Stimulated activated naive CD8-positive, alpha-beta T cell treated with anti-CD3 and anti-CD28 coated beads, Interleukin-15, Interleukin-2, amounts not matched to agents 100 ng/mL and 50 ng/mL, for 24 hours (primary cell): ENCODE measurements around the gene CALD1.
"Not testable (repeated sequence)": the region's sequence is repeated elsewhere in the genome, so short reads cannot be mapped to it uniquely, and the experiment has no call there.

Experiments used
- H3K27ac Mint-ChIP-seq: one replicate; pipeline ENCODE4 v1.8.0; 2021; ENCODE audit warnings: mild to moderate bottlenecking, mixed read lengths
- H3K27me3 Mint-ChIP-seq: one replicate; pipeline ENCODE4 v1.8.0; 2021; ENCODE audit warnings: mixed read lengths
- H3K36me3 Mint-ChIP-seq: one replicate; pipeline ENCODE4 v1.8.0; 2021; ENCODE audit warnings: low read depth, mixed read lengths
- H3K4me1 Mint-ChIP-seq: one replicate; pipeline ENCODE4 v1.8.0; 2021; ENCODE audit warnings: low read depth, mixed read lengths
- H3K4me3 Mint-ChIP-seq: one replicate; pipeline ENCODE4 v1.8.0; 2021; ENCODE audit warnings: mild to moderate bottlenecking, mixed read lengths
- H3K9me3 Mint-ChIP-seq: one replicate; pipeline ENCODE4 v1.8.0; 2021; ENCODE audit warnings: mixed read lengths

CALD1 gene

GRCh38 chr7:134948736-134949135, 169.3 kb downstream of the CALD1 start:
- H3K36me3 Mint-ChIP-seq, result no peaks in the 10 kb centered on the region
- H3K9me3 Mint-ChIP-seq, result no peaks in the 10 kb centered on the region
- peaks cover 9% of the 10 kb centered on the region for H3K4me1 Mint-ChIP-seq
- no peak overlapping the region for H3K27ac Mint-ChIP-seq
- H3K4me3 Mint-ChIP-seq, result no peak overlapping the region
- H3K27me3 Mint-ChIP-seq, result no peaks in the 10 kb centered on the region

DNA sequence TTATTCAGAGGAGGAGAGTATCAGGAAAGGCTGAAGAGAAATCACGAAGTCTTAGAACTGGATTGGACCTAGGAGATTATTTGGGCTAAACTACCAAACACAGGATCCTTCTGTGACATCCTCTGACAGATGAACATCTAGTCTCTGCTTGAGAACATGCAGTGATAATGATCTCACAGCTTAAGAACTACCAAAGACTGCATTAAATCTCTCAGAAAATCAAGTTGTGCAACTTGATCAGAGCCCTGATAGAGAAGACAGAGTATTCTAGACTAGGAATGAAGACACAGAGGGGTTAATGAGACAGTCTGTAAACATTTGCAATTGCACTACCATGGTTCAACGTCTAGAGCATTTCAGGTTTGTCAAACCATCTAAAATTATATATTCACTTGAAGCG, 169.7 kb downstream of the CALD1 start:
- H3K27ac Mint-ChIP-seq, result no peak overlapping the region
- H3K36me3 Mint-ChIP-seq, result no peaks in the 10 kb centered on the region
- no peak overlapping the region for H3K4me3 Mint-ChIP-seq
- no peaks in the 10 kb centered on the region for H3K27me3 Mint-ChIP-seq
- no peaks in the 10 kb centered on the region for H3K9me3 Mint-ChIP-seq
- H3K4me1 Mint-ChIP-seq, result peaks cover 9% of the 10 kb centered on the region

DNA sequence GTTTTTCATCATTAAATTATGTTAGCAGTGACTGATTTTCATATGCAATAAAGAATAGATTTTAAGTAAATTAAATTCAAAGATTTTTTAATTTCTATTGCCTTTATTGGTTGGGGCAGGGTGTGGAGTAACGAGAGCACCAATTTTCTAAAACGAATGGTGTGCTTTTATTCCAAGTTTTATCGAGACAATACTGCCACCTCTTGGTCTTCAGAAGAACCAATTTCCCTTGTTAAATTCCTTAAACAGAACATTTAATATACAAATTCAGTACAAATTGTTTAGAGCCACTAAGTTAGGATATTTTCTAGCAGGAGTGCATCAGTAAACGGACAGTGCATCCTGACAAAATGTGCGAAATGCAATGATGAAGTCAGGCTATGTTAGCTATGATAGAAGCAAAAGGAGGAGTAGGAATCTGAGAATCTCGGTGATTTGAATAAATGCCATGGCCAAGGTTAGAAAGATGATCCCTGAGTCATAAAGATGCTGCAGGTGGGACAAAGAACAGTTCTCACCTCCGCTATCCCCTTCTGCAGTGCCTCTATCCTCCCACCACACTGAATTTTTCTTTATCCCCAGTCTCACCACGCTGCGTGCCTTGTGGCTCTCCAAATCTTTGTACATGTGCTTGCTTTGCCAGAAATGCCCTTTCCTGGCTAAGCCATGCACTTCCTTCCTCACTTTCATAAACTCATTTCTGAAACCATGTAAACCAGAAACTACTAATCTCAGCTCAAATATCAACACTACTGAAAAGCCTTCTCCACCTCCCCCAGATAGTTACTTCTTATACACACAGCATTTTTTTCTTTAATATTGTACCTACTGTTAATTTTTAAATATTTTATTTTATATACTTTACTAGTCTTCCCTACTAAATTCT, 175.0 kb downstream of the CALD1 start:
- Mint-ChIP-seq H3K27me3 (no peaks in the 10 kb centered on the region), H3K4me3 (no peak overlapping the region), H3K4me1 (no peaks in the 10 kb centered on the region), H3K36me3 (no peaks in the 10 kb centered on the region), H3K9me3 (no peaks in the 10 kb centered on the region), H3K27ac (no peak overlapping the region)

GRCh38 chr7:134957005-134957404, 177.6 kb downstream of the CALD1 start:
- Mint-ChIP-seq H3K4me1 (no peaks in the 10 kb centered on the region), H3K9me3 (no peaks in the 10 kb centered on the region), H3K36me3 (no peaks in the 10 kb centered on the region), H3K27me3 (no peaks in the 10 kb centered on the region), H3K4me3 (no peak overlapping the region), H3K27ac (no peak overlapping the region)

DNA sequence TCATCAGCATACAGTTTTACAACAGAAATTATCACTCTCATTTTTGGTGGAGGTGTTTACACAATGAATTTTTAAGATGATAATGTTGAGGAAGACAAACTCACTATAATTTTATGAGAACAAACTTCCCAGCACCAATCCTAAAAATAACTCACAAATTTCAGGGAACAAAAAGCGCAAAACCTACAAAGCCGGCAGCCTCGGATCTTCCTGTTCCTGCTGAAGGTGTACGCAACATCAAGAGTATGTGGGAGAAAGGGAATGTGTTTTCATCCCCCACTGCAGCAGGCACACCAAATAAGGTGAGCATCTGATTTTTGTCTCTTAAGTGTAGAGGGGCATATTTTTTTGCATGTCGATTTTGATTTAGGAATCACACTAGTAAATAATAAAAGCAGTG, 180.4 kb downstream of the CALD1 start:
- Mint-ChIP-seq H3K36me3 (no peaks in the 10 kb centered on the region), H3K9me3 (no peaks in the 10 kb centered on the region), H3K4me1 (no peaks in the 10 kb centered on the region), H3K4me3 (no peak overlapping the region), H3K27ac (no peak overlapping the region), H3K27me3 (no peaks in the 10 kb centered on the region)

DNA sequence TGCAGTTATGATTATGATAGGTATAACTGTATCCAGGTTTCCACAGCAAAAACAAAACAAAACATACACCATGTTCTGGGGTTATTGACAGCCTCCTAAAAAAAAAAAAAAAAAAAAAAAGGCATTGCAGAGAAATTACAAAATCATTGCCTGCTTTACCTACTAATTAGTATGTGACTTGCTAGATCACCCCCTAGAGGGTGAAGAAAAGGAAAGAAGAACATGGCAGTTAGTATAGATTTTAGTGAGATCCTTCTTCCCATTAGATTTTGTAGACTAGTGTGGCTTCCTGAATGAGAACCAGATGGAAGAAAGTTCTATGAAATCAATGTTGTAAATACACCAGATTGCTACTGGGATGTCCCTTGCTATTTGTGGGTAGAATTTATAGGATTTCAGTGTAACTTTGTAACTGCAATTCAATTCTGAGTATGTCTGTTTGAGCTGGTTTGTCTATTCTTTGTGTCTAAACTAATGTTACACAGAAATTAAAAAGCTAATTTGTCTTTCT, 182.9 kb downstream of the CALD1 start:
- Mint-ChIP-seq H3K4me1 (no peaks in the 10 kb centered on the region), H3K9me3 (no peaks in the 10 kb centered on the region), H3K36me3 (no peaks in the 10 kb centered on the region), H3K27ac (no peak overlapping the region), H3K4me3 (no peak overlapping the region), H3K27me3 (no peaks in the 10 kb centered on the region)

GRCh38 chr7:134963036-134963435, 183.6 kb downstream of the CALD1 start:
- no peaks in the 10 kb centered on the region for H3K27me3 Mint-ChIP-seq
- no peaks in the 10 kb centered on the region for H3K9me3 Mint-ChIP-seq
- H3K36me3 Mint-ChIP-seq, result no peaks in the 10 kb centered on the region
- H3K4me3 Mint-ChIP-seq, result no peak overlapping the region
- H3K27ac Mint-ChIP-seq, result no peak overlapping the region
- no peaks in the 10 kb centered on the region for H3K4me1 Mint-ChIP-seq

DNA sequence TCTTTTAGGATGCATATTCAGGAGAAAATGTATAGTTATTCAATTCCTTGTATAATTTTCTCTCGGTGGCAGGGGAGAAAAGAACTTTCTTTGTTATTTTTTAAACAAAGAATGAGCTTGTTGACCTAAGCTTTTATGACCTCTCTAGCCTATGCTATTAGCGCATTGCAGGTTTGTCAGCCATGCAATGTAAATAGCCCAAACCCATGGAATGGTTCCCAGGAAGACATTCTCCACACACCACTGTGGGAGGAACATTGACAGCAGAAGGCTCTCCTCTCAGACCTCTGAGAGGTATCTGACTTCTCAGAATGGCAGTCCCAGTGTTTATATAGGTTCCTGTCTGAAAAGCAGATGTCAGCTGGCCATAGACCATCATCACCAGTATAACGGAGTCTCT, 187.3 kb downstream of the CALD1 start:
- Mint-ChIP-seq H3K27me3 (no peaks in the 10 kb centered on the region), H3K4me3 (no peak overlapping the region), H3K27ac (no peak overlapping the region), H3K4me1 (no peaks in the 10 kb centered on the region), H3K9me3 (no peaks in the 10 kb centered on the region), H3K36me3 (no peaks in the 10 kb centered on the region)

DNA sequence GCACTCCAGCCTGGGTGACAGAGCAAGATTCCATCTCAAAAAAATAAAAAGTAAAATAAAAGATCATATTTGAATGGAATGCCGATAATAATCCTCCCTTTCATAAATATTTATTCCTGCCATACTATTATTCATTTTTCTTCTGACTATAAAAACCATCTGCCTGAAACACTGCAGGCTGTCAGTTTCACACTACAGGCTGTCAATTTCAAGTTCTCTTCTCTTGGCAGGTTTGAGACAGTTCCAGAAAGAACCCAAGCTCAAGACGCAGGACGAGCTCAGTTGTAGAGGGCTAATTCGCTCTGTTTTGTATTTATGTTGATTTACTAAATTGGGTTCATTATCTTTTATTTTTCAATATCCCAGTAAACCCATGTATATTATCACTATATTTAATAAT, 188.7 kb downstream of the CALD1 start:
- H3K9me3 Mint-ChIP-seq, result no peaks in the 10 kb centered on the region
- H3K36me3 Mint-ChIP-seq, result no peaks in the 10 kb centered on the region
- H3K27ac Mint-ChIP-seq, result no peak overlapping the region
- no peak overlapping the region for H3K4me3 Mint-ChIP-seq
- no peaks in the 10 kb centered on the region for H3K27me3 Mint-ChIP-seq
- no peaks in the 10 kb centered on the region for H3K4me1 Mint-ChIP-seq

DNA sequence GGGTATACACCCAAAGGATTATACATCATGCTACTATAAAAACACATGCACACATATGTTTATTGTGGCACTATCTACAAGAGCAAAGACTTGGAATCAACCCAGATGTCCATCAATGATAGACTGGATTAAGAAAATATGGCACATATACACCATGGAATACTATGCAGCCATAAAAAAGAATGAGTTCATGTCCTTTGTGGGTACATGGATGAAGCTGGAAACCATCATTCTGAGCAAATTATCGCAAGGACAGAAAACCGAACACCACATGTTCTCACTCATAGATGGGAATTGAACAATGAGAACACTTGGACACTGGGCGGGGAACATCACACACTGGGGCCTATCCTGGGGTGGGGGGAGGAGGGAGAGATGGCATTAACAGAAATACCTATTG, 202.2 kb downstream of the CALD1 start:
- not testable (repeated sequence) for H3K4me3 Mint-ChIP-seq, H3K36me3 Mint-ChIP-seq, H3K27me3 Mint-ChIP-seq, H3K27ac Mint-ChIP-seq, H3K9me3 Mint-ChIP-seq
- H3K4me1 Mint-ChIP-seq, result peaks cover 13% of the 10 kb centered on the region

GRCh38 chr7:134985894-134986362, 206.5 kb downstream of the CALD1 start:
- H3K36me3 Mint-ChIP-seq, result peaks cover 25% of the 10 kb centered on the region
- H3K27me3 Mint-ChIP-seq, result no peaks in the 10 kb centered on the region
- peak overlapping the region; percentile 98 for H3K27ac Mint-ChIP-seq
- peak overlapping the region; percentile 98 for H3K4me3 Mint-ChIP-seq
- H3K9me3 Mint-ChIP-seq, result no peaks in the 10 kb centered on the region
- peaks cover 46% of the 10 kb centered on the region for H3K4me1 Mint-ChIP-seq

DNA sequence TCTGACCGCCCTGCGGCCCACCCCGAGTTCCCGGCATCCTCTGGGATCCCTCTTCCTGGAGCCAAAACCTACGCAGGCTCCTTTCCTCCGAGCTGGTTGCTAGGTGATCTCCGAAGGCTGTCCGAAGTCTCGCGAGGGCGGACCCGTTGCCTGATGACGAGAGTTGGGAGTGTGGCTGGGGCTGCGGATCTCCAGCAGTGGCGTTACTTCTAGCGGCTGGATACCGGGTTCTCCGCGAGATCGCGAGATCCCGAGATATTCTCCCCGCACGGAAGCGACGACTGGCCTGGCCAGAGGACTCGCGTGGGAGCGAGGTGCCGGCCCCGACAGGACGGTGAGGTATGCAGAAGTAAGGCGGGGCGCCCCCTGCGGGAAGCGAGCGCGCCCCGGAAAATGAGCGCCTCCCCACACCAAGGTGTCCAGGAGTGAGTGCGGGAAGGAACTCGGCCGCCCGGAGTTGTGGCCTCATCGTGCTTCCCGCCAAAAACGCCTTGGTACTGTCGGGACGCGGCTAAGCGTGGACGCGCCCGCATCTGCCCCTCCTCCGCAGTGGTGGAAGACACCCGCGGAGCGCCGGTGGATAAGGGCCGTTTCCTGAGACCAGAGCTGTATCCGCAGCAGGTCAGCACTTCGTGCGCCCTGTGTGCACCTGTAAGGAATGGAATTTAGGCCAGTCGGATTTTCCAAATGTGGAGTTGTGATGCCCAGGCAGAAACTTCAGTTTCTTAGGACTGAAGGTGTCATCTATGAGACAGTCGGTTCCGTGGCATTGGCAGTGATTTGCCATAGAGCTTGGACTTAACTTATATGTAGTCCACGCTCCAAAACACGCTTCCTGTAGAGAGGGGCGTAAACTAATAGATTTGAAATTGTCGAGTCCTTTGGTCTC, 207.2 kb downstream of the CALD1 start, which contains the start of gene AGBL3:
TSS of gene AGBL3 (plus strand) at position 146 of the 889 bp plus-strand sequence. CDS start 1,426 bp downstream, outside the sequence.
- H3K4me1 Mint-ChIP-seq, result peaks cover 53% of the 10 kb centered on the region
- no peaks in the 10 kb centered on the region for H3K27me3 Mint-ChIP-seq
- peaks cover 31% of the 10 kb centered on the region for H3K36me3 Mint-ChIP-seq
- peak within 1 kb of the TSS; percentile 98 for H3K4me3 Mint-ChIP-seq
- H3K9me3 Mint-ChIP-seq, result no peaks in the 10 kb centered on the region
- H3K27ac Mint-ChIP-seq, result peak within 1 kb of the TSS; percentile 98

- Mint-ChIP-seq H3K4me1 (peaks cover 68% of the 10 kb centered on the region), H3K9me3 (no peaks in the 10 kb centered on the region), H3K27ac (peak overlapping the region; percentile 51), H3K36me3 (peaks cover 39% of the 10 kb centered on the region), H3K27me3 (no peaks in the 10 kb centered on the region), H3K4me3 (peak overlapping the region; percentile 50)
These were observed 208.7 kb downstream of the CALD1 start for GRCh38 chr7:134988161-134988560.

- Mint-ChIP-seq H3K4me1 (peaks cover 90% of the 10 kb centered on the region), H3K4me3 (peak overlapping the region; percentile 1)
These were observed 212.3 kb downstream of the CALD1 start for GRCh38 chr7:134991469-134992339.

More at GRCh38 chr7:134991469-134992339, 212.3 kb downstream of the CALD1 start:
- no peaks in the 10 kb centered on the region for H3K9me3 Mint-ChIP-seq
- peaks cover 64% of the 10 kb centered on the region for H3K36me3 Mint-ChIP-seq
- H3K27ac Mint-ChIP-seq, result peak overlapping the region; percentile 56
- H3K27me3 Mint-ChIP-seq, result no peaks in the 10 kb centered on the region
